Measurements from ENCODE around the gene FAM13B.

GRCh38 chr5:138011991-138012390, 20.9 kb downstream of the FAM13B start:
- TF ChIP-seq POLR2A (IDR thresholded peaks at IDR 0.05; ENCODE audit: low read depth, low read length): no peak
- TF ChIP-seq POLR2AphosphoS5 (IDR thresholded peaks at IDR 0.05; ENCODE audit: low read depth, low read length): no peak
- TF ChIP-seq TAF1 (IDR thresholded peaks at IDR 0.05; ENCODE audit: borderline replicate concordance, low read depth, low read length): no peak
